SU-DHL-6 (cell line): ENCODE measurements around the gene ULK3.

Source experiments
- H2AFZ ChIP-seq: fragments of 200-600 bp; sonication (generic); 2 replicates; pipeline ENCODE4 v1.6.1; 2014; ENCODE audit warnings: low read depth, mild to moderate bottlenecking, moderate library complexity, mixed read lengths, antibody characterized with exemption, low read length; ENCODE audit not compliant: severe bottlenecking
- H3F3A ChIP-seq: fragments of 200-600 bp; shearing (Covaris generic); 2 replicates; pipeline ENCODE4 v1.6.0; 2016; ENCODE audit warnings: antibody characterized with exemption, mild to moderate bottlenecking; ENCODE audit not compliant: insufficient read depth
- H3K27ac ChIP-seq: fragments of 200-600 bp; sonication (generic); 2 replicates; pipeline ENCODE4 v1.5.1; 2016; ENCODE audit warnings: low read depth, mild to moderate bottlenecking, low read length, moderate library complexity, mixed read lengths
- H3K27me3 ChIP-seq: fragments of 200-600 bp; sonication (generic), shearing (Covaris generic); 2 replicates; pipeline ENCODE4 v1.6.0; 2014; ENCODE audit warnings: mild to moderate bottlenecking, low read length
- H3K36me3 ChIP-seq: fragments of 200-600 bp; sonication (generic); 2 replicates; pipeline ENCODE4 v1.6.1; 2014; ENCODE audit warnings: mild to moderate bottlenecking, low read length, mixed read lengths
- H3K4me2 ChIP-seq: fragments of 300-600, 200-600 bp; shearing (Covaris generic), sonication (generic); 2 replicates; pipeline ENCODE4 v1.6.0; 2014; ENCODE audit warnings: low read length, low read depth, mild to moderate bottlenecking; ENCODE audit not compliant: poor library complexity, severe bottlenecking
- H3K4me3 ChIP-seq: fragments of 200-600 bp; sonication (generic); 2 replicates; pipeline ENCODE4 v1.5.1; 2014; ENCODE audit warnings: antibody characterized with exemption, low read length, mild to moderate bottlenecking, mixed read lengths; ENCODE audit not compliant: insufficient read depth, poor library complexity, severe bottlenecking
- H3K79me2 ChIP-seq: fragments of 200-600 bp; sonication (generic); 2 replicates; pipeline ENCODE4 v1.6.1; 2014; ENCODE audit warnings: mild to moderate bottlenecking, low read length, moderate library complexity; ENCODE audit not compliant: insufficient read depth
- H3K9ac ChIP-seq: fragments of 200-600 bp; sonication (generic); 2 replicates; pipeline ENCODE4 v1.7.0; 2014; ENCODE audit warnings: mild to moderate bottlenecking, low read length
- H3K9me2 ChIP-seq: fragments of 200-600 bp; sonication (generic); replicated peaks from 2 replicates; pipeline ENCODE4 v1.6.1; 2014; ENCODE audit warnings: low read length; ENCODE audit not compliant: insufficient read depth
- H3K9me3 ChIP-seq: fragments of 200-600 bp; sonication (generic); 2 replicates; pipeline ENCODE4 v1.6.1; 2014; ENCODE audit warnings: low read length, mixed read lengths; ENCODE audit not compliant: insufficient read depth
- H4K20me1 ChIP-seq: fragments of 200-600 bp; sonication (generic); 2 replicates; pipeline ENCODE4 v1.6.1; 2014; ENCODE audit warnings: low read depth, mild to moderate bottlenecking, antibody characterized with exemption, low read length, moderate library complexity, mixed read lengths
- EZH2phosphoT487 ChIP-seq: fragments of 200-600 bp; sonication (generic), shearing (Covaris generic); conservative IDR thresholded peaks from 2 replicates; pipeline ENCODE4 v1.6.1; 2018; ENCODE audit warnings: mild to moderate bottlenecking, antibody characterized with exemption, low read length, moderate library complexity, mixed read lengths
- TF ChIP-seq, protein P1 (sequence below): fragments of 200-600 bp; sonication (generic); IDR thresholded peaks from one replicate; pipeline ENCODE4 v1.5.1; 2017; ENCODE audit warnings: antibody characterized with exemption, mild to moderate bottlenecking, low read length, moderate library complexity; ENCODE audit not compliant: insufficient read depth, poor library complexity, severe bottlenecking

Gene ULK3

DNA sequence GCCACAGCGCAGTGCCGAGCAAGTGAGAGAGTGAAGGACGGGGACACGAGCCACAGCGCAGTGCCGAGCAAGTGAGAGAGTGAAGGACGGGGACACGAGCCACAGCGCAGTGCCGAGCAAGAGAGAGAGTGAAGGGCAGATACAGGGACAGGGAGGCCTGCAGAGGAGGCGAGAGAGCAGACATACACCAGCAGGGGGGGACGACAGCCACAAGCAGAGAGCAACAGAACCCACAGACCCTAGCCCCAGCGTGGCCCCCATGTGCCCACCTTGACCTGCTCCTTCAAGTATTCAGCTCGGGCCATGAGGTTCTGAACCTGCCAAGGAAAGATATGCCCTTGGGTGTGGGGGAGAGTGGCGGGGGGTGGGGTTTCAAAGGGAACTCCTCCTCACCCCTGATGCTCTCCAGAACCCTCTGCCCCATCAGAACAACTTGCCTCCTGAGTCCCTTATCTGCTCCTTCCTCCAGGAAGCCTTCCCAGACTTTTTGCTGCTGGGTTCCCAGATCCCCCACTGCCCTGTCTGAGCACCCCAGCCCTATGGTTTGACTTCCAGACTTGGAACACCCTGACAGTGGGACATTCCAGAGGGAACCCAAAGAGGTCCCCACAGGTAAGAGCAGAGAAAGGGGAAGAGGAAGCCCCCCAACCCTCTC is 5.3 kb downstream of the ULK3 start:
- TF ChIP-seq, protein P1, sequence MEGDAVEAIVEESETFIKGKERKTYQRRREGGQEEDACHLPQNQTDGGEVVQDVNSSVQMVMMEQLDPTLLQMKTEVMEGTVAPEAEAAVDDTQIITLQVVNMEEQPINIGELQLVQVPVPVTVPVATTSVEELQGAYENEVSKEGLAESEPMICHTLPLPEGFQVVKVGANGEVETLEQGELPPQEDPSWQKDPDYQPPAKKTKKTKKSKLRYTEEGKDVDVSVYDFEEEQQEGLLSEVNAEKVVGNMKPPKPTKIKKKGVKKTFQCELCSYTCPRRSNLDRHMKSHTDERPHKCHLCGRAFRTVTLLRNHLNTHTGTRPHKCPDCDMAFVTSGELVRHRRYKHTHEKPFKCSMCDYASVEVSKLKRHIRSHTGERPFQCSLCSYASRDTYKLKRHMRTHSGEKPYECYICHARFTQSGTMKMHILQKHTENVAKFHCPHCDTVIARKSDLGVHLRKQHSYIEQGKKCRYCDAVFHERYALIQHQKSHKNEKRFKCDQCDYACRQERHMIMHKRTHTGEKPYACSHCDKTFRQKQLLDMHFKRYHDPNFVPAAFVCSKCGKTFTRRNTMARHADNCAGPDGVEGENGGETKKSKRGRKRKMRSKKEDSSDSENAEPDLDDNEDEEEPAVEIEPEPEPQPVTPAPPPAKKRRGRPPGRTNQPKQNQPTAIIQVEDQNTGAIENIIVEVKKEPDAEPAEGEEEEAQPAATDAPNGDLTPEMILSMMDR: no peak
- TF ChIP-seq EZH2phosphoT487: no peak
- Histone ChIP-seq H3K4me2 (no peak overlapping the region), H3K4me3 (no peak overlapping the region), H3K36me3 (no peaks in the 10 kb centered on the region), H3K27me3 (no peaks in the 10 kb centered on the region), H3K79me2 (no peaks in the 10 kb centered on the region), H3K27ac (no peak overlapping the region), H4K20me1 (no peaks in the 10 kb centered on the region), H3K9me3 (no peaks in the 10 kb centered on the region), H3K9ac (no peak overlapping the region), H2AFZ (no peak overlapping the region), H3K9me2 (no peaks in the 10 kb centered on the region), H3F3A (no peaks in the 10 kb centered on the region)

DNA sequence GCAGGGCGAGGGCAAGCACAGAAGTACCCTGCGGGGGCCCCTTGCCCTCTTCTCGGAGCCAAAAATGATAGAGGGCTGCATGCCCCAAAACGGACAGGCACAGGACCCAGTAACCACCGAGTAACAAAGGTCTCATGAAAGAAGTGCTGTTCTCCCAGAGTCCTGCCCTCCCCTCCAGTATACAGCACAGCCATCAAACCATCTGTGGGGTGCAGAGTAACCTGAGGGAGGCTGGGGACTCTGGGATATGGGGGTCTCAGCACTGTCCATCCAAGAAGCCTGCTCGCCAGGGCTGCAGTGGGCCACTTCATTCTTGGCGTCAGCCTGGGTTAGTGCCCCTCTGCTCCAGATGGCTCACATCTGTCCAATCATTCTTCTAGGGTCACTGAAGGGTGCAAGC is 6.1 kb downstream of the ULK3 start:
- no peak overlapping the region for H2AFZ ChIP-seq
- H3K27ac ChIP-seq: no peak overlapping the region
- no peaks in the 10 kb centered on the region for H3K36me3 ChIP-seq
- H3K9me2 ChIP-seq: no peaks in the 10 kb centered on the region
- no peaks in the 10 kb centered on the region for H3K27me3 ChIP-seq
- no peaks in the 10 kb centered on the region for H3K9me3 ChIP-seq
- H3F3A ChIP-seq: no peaks in the 10 kb centered on the region
- no peak overlapping the region for H3K9ac ChIP-seq
- no peak overlapping the region for H3K4me2 ChIP-seq
- TF ChIP-seq, protein P1: no peak
- TF ChIP-seq EZH2phosphoT487: no peak
- H4K20me1 ChIP-seq: no peaks in the 10 kb centered on the region
- H3K4me3 ChIP-seq: no peak overlapping the region
- no peaks in the 10 kb centered on the region for H3K79me2 ChIP-seq

DNA sequence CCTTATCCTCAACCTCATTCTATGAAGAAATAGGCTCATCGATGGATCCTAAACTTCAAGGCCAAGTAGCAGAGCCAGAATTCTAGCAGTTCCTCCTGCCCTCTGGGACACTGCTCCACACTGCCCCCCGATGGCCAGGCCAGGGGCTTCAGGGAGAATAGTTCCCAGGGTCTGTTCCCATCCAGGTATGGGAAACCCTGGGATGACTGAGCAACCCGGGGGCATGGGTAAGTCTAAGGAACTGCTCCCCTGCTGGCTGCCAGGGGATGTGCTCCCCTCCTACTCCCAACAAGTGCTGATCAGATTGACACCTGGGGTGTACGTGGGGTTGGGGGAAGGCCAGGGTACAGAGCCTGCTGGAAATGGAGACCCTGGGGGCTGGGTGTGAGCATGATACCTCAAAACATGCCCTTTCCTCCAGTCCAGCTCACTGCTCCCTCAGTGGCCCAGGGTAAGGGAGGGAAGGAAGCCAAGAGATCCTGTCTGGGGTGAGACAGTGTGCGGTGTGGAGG is 7.6 kb downstream of the ULK3 start:
- Histone ChIP-seq H3K9me2 (no peaks in the 10 kb centered on the region), H3F3A (no peaks in the 10 kb centered on the region), H3K9ac (no peak overlapping the region), H3K4me3 (no peak overlapping the region), H2AFZ (no peak overlapping the region), H3K4me2 (no peak overlapping the region), H3K36me3 (no peaks in the 10 kb centered on the region), H4K20me1 (no peaks in the 10 kb centered on the region), H3K79me2 (no peaks in the 10 kb centered on the region), H3K27ac (no peak overlapping the region), H3K27me3 (no peaks in the 10 kb centered on the region), H3K9me3 (no peaks in the 10 kb centered on the region)
- TF ChIP-seq, protein P1: peak; percentile 92
- no peak for TF ChIP-seq EZH2phosphoT487
